Medulla oblongata (tissue), 1 donor: ENCODE measurements around the gene CEP72.

ENCODE experiments used
- DNase-seq: peaks from one replicate; pipeline ENCODE4 v3.0.0-alpha.2; 2015; ENCODE audit errors: extremely low spot score

The CEP72 gene

GRCh38 chr5:659496-660263 is 47.5 kb downstream of the CEP72 start:
- no peak for DNase-seq

GRCh38 chr5:660491-661030 is 48.4 kb downstream of the CEP72 start:
- no peak for DNase-seq

- no peak for DNase-seq
Measured at GRCh38 chr5:661891-662750, 50.0 kb downstream of the CEP72 start.

- DNase-seq: no peak
Measured at GRCh38 chr5:662751-663435, 50.8 kb downstream of the CEP72 start.

DNA sequence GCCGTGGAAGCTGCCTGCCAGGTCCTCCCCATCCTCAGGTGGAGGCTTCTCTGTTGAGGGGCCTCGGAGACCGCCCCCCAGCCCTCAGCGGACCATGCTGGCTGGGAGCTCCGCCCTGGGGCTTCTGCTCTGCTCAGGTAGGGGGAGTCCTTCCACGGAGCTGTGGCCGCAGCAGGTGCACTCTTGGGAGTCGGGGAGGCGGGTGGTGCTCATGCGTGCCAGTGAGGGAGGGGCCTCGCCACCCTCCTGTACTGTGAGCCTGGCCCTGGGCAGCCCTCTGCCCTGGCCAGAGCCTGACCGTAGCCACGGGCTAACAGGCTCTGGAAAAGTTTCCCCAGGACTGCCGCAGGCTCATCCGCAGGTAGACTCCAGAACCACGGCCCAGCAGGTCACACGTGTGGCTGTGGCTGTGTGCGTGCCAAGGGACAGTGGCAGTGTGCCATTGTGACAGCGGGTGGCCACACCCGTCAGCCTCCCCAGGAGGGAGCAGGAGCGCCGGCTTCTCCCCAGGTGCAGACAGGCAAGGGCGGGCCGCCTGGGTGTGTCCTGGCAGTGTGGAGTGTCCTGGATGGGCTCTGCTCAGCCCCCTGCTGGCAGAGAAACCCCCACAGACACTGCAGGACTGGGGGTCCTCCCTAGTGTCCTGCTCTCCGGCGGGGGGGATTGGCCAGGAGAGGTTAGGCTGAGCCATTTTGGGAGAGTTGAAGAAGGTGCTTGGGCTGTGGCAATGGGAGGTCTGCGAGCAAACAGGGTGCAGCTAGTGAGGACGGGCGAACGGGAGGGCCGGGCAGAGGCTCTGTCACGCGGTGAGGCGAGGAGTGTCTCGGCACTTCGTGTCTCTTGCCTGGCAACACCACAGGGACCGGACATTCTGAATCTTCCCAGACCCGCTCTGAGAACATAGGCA is 51.5 kb downstream of the CEP72 start:
- DNase-seq: no peak

GRCh38 chr5:664343-664993 is 52.3 kb downstream of the CEP72 start:
- DNase-seq: no peak

DNA sequence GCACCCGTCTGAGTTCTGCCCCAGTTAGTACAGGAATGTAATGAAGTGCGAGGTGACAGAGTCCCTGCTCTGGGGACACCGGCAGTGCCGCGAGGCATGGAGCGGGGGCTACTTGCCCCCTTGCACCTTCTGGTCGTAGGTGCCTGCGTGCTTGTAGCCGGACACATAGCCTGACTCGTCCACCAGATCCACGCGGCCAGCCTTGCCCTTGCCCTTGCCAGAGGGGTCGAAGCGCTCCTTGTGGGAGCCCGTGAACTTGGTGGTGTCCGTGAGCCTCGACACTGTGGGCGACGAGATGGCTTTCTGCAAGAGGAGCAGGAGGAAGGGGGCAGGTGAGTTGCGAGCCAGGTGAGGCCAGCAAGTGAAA is 52.8 kb downstream of the CEP72 start:
- no peak for DNase-seq

DNA sequence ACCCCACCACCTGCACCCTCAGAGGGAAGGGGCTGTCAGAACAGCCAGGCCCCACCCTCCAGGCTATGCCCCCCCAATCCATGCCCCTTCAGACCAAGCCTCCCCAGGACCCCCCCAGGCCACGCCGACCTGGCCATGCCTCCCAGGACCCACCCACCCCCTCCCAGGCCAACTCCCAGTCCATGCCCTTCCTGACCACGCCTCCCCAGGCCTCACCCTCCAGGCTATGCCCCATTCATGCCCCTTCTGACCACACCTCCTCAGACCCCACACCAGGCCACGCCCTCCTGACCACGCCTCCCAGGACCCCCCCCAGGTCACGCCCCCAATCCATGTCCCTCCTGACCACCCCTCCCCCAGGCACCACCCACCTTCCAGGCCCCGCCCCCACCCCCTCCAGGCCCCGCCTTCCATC is 53.4 kb downstream of the CEP72 start:
- DNase-seq: no peak

- DNase-seq: no peak
Measured at GRCh38 chr5:665956-666711, 54.0 kb downstream of the CEP72 start.

GRCh38 chr5:666816-667498 is 54.8 kb downstream of the CEP72 start:
- peak; percentile 48 for DNase-seq

DNA sequence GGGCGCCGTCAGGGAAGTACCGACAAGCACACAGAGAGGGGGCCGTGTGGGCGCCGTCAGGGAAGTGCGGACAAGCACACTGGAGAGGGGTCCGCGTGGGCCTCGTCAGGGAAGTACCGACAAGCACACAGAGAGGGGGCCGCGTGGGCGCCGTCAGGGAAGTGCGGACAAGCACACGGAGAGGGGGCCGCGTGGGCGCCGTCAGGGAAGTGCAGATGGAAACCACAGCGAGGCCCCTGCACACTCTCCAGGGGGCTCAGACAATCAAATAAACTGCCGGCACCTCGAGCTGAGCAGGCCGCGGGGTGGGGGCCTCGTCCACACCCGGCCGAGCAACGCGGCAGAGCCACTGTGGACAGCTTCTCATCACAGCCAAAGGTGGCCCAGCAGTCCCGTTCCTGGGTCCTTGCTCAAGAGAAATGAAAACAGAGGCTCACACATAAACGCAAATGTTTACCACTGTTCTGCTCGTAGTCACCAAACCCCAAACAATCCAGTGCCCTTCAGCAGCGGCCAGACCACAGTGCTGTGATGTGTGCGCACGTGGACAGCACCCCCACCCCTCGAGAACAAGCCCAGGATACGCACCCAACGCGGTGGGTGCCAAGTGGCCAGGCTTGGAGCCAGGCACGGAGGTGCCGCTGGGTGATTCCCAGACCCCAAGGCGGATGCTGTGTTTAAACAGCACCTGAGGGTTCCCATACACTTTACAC is 56.3 kb downstream of the CEP72 start:
- DNase-seq: peak; percentile 49

- DNase-seq: peak; percentile 96
Measured at GRCh38 chr5:669111-669841, 57.1 kb downstream of the CEP72 start.

DNA sequence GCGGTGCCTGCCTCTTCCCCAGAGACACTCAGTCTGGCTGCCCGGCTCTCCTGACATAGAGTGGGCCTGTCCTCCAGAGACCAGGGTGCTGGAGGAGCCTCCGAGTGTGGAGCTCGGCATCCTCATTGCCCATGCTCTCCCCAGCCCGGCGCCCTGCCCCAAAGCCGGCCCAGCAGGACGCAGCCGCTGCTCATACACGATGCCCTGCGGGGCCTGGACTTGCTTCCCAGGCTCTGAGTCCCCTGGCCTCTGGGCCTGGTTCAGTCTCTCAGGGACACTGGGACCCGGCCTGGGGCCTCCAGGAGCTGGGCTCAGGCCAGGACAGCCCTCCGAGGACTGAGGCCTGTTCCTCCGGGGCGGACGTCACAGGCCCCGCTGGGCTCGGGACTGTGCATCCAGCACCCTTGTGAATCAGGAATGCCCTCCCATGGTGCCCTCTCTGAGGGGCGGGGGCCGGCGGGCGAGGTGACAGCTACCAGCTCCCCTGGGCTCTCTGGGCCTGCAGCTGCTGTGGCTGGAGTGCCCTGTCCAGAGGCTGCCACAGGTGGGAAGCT is 57.8 kb downstream of the CEP72 start:
- no peak for DNase-seq

- DNase-seq: no peak
Measured at GRCh38 chr5:670396-671270, 58.5 kb downstream of the CEP72 start.

GRCh38 chr5:671459-672328 is 59.6 kb downstream of the CEP72 start:
- DNase-seq: peak; percentile 91
